ENCODE data around the gene OR4K5.

DNA sequence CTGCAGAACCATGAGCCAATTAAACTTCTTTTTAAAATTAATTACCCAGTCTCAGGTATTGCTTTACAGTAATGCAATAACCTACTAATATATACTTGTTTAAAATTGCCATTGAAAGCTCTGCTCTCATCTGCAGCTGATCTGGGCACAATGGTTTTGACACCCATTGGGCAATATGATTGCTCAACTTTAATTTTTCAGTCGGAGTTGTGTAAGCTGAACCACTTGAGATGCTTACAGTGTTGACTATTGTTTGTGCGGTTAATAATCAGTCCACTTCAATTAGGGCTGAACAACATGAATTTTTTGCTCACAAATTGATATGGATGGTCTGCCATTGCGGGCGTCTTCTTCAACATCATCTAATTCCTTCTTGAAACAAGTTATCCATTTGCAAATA lies 18.0 kb upstream of the OR4K5 start:
- TF ChIP-seq, protein P1, sequence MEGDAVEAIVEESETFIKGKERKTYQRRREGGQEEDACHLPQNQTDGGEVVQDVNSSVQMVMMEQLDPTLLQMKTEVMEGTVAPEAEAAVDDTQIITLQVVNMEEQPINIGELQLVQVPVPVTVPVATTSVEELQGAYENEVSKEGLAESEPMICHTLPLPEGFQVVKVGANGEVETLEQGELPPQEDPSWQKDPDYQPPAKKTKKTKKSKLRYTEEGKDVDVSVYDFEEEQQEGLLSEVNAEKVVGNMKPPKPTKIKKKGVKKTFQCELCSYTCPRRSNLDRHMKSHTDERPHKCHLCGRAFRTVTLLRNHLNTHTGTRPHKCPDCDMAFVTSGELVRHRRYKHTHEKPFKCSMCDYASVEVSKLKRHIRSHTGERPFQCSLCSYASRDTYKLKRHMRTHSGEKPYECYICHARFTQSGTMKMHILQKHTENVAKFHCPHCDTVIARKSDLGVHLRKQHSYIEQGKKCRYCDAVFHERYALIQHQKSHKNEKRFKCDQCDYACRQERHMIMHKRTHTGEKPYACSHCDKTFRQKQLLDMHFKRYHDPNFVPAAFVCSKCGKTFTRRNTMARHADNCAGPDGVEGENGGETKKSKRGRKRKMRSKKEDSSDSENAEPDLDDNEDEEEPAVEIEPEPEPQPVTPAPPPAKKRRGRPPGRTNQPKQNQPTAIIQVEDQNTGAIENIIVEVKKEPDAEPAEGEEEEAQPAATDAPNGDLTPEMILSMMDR (conservative IDR thresholded peaks at IDR 0.05; ENCODE audit: low read length): no peak
- no peak for TF ChIP-seq EZH2phosphoT487 (IDR thresholded peaks at IDR 0.05; ENCODE audit: borderline replicate concordance, low read depth, low read length)

Measured in OCI-LY7 (cell line).